Cerebellar nuclear complex (tissue), 1 donor: ENCODE results near the gene ZSWIM7.

Experiments
- DNase-seq, 2 experiments: peaks; one replicate each; lab custom pipeline; 2025; lab: John Stamatoyannopoulos, UW

Gene ZSWIM7

DNA sequence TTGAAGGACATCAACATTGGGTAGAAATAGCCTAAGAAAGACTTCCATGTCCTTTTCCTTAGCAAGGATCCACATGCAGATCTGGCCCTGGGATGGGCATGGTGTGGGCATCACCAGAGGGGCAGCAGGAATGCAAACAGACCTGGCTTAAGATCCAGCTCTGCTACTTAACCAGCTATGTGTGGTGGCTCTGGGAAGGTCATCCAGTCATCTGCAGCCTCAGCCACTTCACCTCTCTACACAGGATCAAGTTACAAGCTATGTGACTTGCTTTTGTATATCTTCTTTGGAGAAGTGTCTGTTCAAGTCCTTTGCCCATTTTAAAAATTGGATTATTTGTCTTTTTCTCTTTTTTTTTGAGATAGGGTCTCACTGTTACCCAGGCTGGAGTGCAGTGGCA is 68.1 kb downstream of the ZSWIM7 start:
- no peak for DNase-seq

DNA sequence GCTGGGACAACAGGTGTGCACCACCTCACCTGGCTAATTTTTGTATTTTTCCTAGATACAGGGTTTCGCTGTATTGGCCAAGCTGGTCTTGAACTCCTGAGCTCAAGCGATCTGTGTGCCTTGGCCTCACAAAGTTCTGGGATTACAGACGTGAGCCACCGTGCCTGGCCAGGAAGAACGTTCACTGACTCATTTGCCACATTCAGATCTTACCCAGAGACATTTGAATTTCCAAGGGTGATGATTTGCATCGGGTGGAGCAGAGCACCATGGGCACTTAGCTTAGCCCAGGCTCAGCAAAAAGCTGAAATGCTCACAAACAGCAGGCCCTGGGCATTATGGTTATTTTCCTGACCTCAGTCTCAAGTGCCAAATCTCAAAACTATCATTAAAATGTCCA is 69.1 kb downstream of the ZSWIM7 start:
- DNase-seq, result no peak

DNA sequence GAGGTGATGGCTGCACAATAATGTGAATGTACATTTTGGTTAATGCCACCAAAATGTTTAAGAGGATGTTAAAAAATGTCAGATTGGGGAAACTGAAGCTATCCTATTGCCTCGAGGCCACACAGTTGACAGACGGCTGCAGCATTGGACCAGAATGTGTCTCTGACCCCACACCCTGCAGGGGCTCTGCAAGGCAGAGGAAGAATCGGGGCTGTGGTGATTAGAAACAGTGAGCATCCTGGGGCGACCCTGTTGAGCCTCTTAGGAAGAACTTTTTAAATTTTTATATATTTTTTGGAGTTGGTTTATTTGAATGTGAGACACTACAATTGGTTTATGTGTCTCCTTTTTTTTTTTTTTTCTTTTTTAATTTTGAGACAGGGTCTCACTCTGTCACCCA is 69.6 kb downstream of the ZSWIM7 start:
- DNase-seq, result no peak

DNA sequence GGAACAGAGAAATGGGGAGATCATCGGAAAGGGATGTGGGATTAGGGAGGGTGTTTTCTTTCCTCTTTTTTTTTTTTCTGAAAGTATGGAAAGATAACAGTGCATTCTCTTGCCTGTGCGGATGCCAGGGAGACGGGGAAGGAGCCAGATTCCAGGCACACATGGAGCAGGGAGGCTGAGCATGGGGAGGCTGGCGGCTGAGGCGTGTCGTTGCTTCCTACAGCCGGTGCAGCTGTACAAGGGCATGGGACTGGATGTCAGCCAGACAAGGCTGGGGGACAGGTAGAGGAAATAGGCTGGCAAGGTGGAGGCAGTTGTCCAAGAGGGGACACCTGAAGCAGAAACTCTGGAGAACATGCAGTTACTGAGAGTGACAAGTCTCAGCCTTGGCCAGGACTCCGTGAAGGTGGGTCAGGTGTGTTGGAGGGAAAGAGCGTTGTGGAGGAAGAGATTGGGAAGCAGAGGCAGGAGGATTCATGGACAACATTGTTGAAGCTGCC is 71.2 kb downstream of the ZSWIM7 start:
- no peak for DNase-seq
